HCT116 (cell line): ENCODE results near the gene ZBED5. TPM values are rescaled to one million over a fixed set of nuclear protein-coding genes. Genes with fewer than 3 reads are reported as not detected.

Source experiments
- ATAC-seq: fragments of 200-7000 bp; cut with Tn5 transposase; 2 replicates; pipeline ENCODE4 v1.9.1; 2020; ENCODE audit warnings: mild to moderate bottlenecking, moderate library complexity
- BruUV-seq: library from RNA; stranded (reverse); fragments of 400-500 nt; replicated peaks from 2 replicates; lab custom pipeline; 2021; lab: Mats Ljungman, UMichigan
- CTCF ChIA-PET: fragments of 300-600 bp; sonication (Branson Sonifier 250); formaldehyde crosslinking; loops from one replicate; lab custom pipeline; 2021; ENCODE audit warnings: antibody characterized with exemption; lab: Charles Lee
- POLR2A ChIA-PET: fragments of 300-600, 350-600 bp; sonication (Branson Sonifier 250); formaldehyde crosslinking; loops from one replicate; lab custom pipeline; 2021; ENCODE audit warnings: antibody characterized with exemption; lab: Charles Lee
- RAD21 ChIA-PET, 2 experiments: fragments of 300-600 bp; sonication (Branson Sonifier 250); formaldehyde crosslinking; loops; one replicate each; lab custom pipeline; 2023; ENCODE audit warnings: low total read pairs in 2 of 2; ENCODE audit not compliant: uncharacterized antibody in 2 of 2, unreplicated experiment in 2 of 2, low non-redundant PET in 1 of 2; lab: Charles Lee
- DNase-seq: peaks from one replicate; pipeline ENCODE4 v3.0.0-alpha.2; 2010; ENCODE audit warnings: low read depth, low spot score
- H2AFZ ChIP-seq: fragments of 200-600 bp; shearing (Covaris generic), sonication (generic); 2 replicates; pipeline ENCODE4 v1.6.1; 2017; ENCODE audit warnings: low read depth, mixed run types, mixed read lengths, antibody characterized with exemption, low read length; ENCODE audit not compliant: poor library complexity, severe bottlenecking
- H3K27ac ChIP-seq: 2 replicates; pipeline ENCODE4 v1.5.1; 2012; ENCODE audit warnings: low read depth, low read length
- H3K27me3 ChIP-seq: fragments of 200-600 bp; sonication (generic); 2 replicates; pipeline ENCODE4 v1.6.1; 2016; ENCODE audit warnings: mixed run types, low read length, mixed read lengths; ENCODE audit not compliant: insufficient read depth
- H3K36me3 ChIP-seq, 2 experiments: fragments of 200-500 bp in 1 of 2; fragments of 200-600 bp in 1 of 2; sonication (Bioruptor generic) in 1 of 2; sonication (generic) in 1 of 2; 2 replicates each; pipeline versions ENCODE4 v1.5.1 to v1.6.1; 2014 to 2016; ENCODE audit warnings: low read length in 2 of 2, inconsistent platforms in 1 of 2, mixed read lengths in 1 of 2, mixed run types in 1 of 2; ENCODE audit not compliant: insufficient read depth in 2 of 2, control insufficient read depth in 1 of 2
- H3K4me1 ChIP-seq, 2 experiments: fragments of 200-600 bp in 1 of 2; sonication (generic) in 1 of 2; 2 replicates each; pipeline versions ENCODE4 v1.5.1 to v1.6.1; 2012 to 2017; ENCODE audit warnings: low read length in 2 of 2, inconsistent platforms in 1 of 2, mild to moderate bottlenecking in 1 of 2, mixed read lengths in 1 of 2, mixed run types in 1 of 2, moderate library complexity in 1 of 2; ENCODE audit not compliant: insufficient read depth in 2 of 2, control insufficient read depth in 1 of 2
- H3K4me2 ChIP-seq: fragments of 200-600 bp; sonication (generic); 2 replicates; pipeline ENCODE4 v1.6.1; 2017; ENCODE audit warnings: mixed run types, low read length, mixed read lengths
- H3K4me3 ChIP-seq, 2 experiments: fragments of 200-600 bp in 1 of 2; sonication (generic) in 1 of 2; replicated peaks in 1 of 2; 2 replicates each; pipeline ENCODE4 v1.5.1; 2011 to 2016; ENCODE audit warnings: low read length in 2 of 2, control low read depth in 1 of 2, low read depth in 1 of 2, mild to moderate bottlenecking in 1 of 2, mixed read lengths in 1 of 2, mixed run types in 1 of 2
- H3K79me2 ChIP-seq: fragments of 200-600 bp; sonication (generic); 2 replicates; pipeline ENCODE4 v1.6.1; 2017; ENCODE audit warnings: mild to moderate bottlenecking, mixed run types, low read length, moderate library complexity, mixed read lengths; ENCODE audit not compliant: insufficient read depth
- H3K9ac ChIP-seq: fragments of 200-600 bp; sonication (generic); 2 replicates; pipeline ENCODE4 v1.6.1; 2016; ENCODE audit warnings: low read length, mixed read lengths
- H3K9me2 ChIP-seq: fragments of 200-600 bp; sonication (generic), shearing (Covaris generic); 2 replicates; pipeline ENCODE4 v1.6.1; 2017; ENCODE audit warnings: mixed run types, mild to moderate bottlenecking, moderate library complexity; ENCODE audit not compliant: insufficient read depth
- H3K9me3 ChIP-seq, 2 experiments: fragments of 200-500 bp in 1 of 2; fragments of 200-600 bp in 1 of 2; sonication (Bioruptor generic) in 1 of 2; sonication (generic) in 1 of 2; 2 replicates each; pipeline ENCODE4 v1.6.1; 2014 to 2017; ENCODE audit warnings: low read length in 2 of 2, mixed read lengths in 2 of 2, inconsistent platforms in 1 of 2, low read depth in 1 of 2, mild to moderate bottlenecking in 1 of 2, mixed run types in 1 of 2, moderate library complexity in 1 of 2; ENCODE audit not compliant: control insufficient read depth in 1 of 2, insufficient read depth in 1 of 2
- H4K20me1 ChIP-seq: fragments of 200-600 bp; sonication (generic), shearing (Covaris generic); 2 replicates; pipeline ENCODE4 v1.6.1; 2017; ENCODE audit warnings: mixed run types, mild to moderate bottlenecking, moderate library complexity; ENCODE audit not compliant: insufficient read depth
- CEBPB ChIP-seq: IDR thresholded peaks from 2 replicates; pipeline ENCODE4 v1.6.1; 2012; ENCODE audit warnings: low read depth
- EZH2phosphoT487 ChIP-seq: fragments of 200-600 bp; IDR thresholded peaks from 2 replicates; pipeline ENCODE4 v1.6.1; 2018; ENCODE audit warnings: antibody characterized with exemption, borderline replicate concordance
- RAD21 ChIP-seq: IDR thresholded peaks from 2 replicates; pipeline ENCODE4 v1.6.1; 2012; ENCODE audit warnings: low read depth, mild to moderate bottlenecking
- SP1 ChIP-seq: IDR thresholded peaks from 2 replicates; pipeline ENCODE4 v1.6.1; 2012; ENCODE audit warnings: low read depth
- ZFX ChIP-seq: fragments of 450-650 bp; IDR thresholded peaks from 2 replicates; pipeline ENCODE4 v1.6.1; 2017
- intact Hi-C: fragments of 100-400 bp; cut with micrococcal nuclease; formaldehyde crosslinking; loops from 2 replicates; pipeline ENCODE4 v1.10.0; 2022
- total RNA-seq: library from RNA; stranded (reverse); gene quantifications from one replicate; pipeline ENCODE4 v1.2.1, GENCODE V29; 2021; ENCODE audit not compliant: unreplicated experiment
- TF ChIP-seq, protein P1 (sequence below): IDR thresholded peaks from 2 replicates; pipeline ENCODE4 v1.6.1; 2012
- TF ChIP-seq, protein P2 (sequence below), 3 experiments: fragments of 200-600 bp in 1 of 3; sonication (generic) in 1 of 3; IDR thresholded peaks in 2 of 3; conservative IDR thresholded peaks in 1 of 3; 2 replicates each; pipeline ENCODE4 v1.5.1; 2012 to 2017; ENCODE audit warnings: low read depth in 2 of 3, low read length in 2 of 3, antibody characterized with exemption in 1 of 3, borderline replicate concordance in 1 of 3, control low read depth in 1 of 3, mild to moderate bottlenecking in 1 of 3, mixed read lengths in 1 of 3, mixed run types in 1 of 3, moderate library complexity in 1 of 3; ENCODE audit not compliant: insufficient read depth in 1 of 3

Gene ZBED5
- total RNA-seq, 1 experiment from 2014 or later, result 26.8 TPM

DNA sequence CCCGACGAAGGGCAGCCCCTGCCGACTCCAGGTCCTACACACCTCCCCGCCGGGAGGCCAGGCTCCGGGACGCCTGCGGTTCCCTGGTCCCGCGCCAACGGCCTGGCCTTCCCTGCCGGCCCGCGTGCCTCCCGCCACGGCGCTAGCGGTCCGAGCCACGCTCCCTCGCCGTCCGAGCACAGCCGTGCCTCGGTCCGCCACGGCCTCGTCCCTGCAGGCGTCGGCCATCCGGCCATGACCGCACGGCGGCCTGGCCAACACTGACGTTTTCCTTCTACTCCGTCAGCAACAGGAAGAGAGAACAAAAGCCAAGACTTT, 49.7 kb downstream of the ZBED5 start:
- Histone ChIP-seq H3K4me3 (peak overlapping the region; percentile 89 to 97), H3K9ac (peak overlapping the region; percentile 98), H3K27ac (peak overlapping the region; percentile 100), H3K9me2 (no peaks in the 10 kb centered on the region), H3K9me3 (no peaks in the 10 kb centered on the region), H3K4me2 (peak overlapping the region; percentile 99), H3K36me3 (peaks cover 35 to 44% of the 10 kb centered on the region in 2 experiments), H4K20me1 (no peaks in the 10 kb centered on the region), H3K27me3 (no peaks in the 10 kb centered on the region), H3K4me1 (peaks cover 10 to 24% of the 10 kb centered on the region in 2 experiments), H3K79me2 (peaks cover 54% of the 10 kb centered on the region), H2AFZ (no peak overlapping the region)
- POLR2A ChIA-PET, result interaction anchor here (1.0 to 2.4 kb wide), 26 partner anchors 8 to 1365 kb away, joined by 3 to 48 read pairs (median 6); partner anchors contain the start of genes CTR9 and ZBED5
- no peak for DNase-seq
- peak; percentile 4 for ATAC-seq
- TF ChIP-seq ZFX, result peak; percentile 65
- no peak for TF ChIP-seq EZH2phosphoT487
- CTCF ChIA-PET, result interaction anchor here (1.5 to 2.2 kb wide), 3 partner anchors 16 to 126 kb away, joined by 5 to 15 read pairs (median 15); partner anchors contain the start of gene ZBED5
- RAD21 ChIA-PET, result no interaction called here
- intact Hi-C loops, result loop anchor here (1.0 to 5.0 kb wide), 3 partner anchors 50 to 124 kb away; partner anchors contain the start of gene ZBED5
- no TSS peak for BruUV-seq

DNA sequence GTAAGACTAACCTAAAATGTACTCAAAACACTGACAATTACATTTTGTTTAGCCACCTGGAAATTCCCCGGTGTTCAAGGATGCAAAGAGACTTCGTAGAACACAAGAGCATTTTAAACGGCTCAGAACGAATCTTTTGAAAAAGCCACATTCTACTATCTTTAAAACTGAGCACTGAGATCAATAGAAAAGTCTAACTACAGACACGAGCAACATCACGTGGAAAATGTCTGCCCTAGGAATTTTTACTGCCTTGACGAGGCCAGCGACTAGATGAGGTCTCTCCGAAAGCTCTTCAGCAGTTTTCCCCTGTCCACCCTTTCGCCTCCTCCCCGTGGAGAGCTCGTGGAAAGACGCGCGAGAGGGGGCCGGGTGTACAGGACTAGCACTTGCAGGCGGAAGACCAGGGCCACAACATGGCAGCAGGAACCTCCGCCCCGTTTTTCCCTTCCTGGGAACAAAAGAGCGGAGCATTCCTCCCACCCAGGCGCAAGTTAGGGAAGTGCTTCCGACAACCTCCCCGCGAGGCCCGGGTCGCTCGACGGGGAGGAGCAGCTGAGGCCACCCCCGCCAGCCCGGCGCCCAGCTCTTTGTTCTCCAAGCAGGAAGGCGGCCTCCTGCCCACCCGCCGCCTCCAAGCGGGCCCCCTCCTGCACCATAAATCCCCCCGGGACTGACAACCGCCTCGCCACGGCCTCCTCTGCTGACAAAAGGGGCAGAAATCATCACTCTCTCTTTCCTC, 50.2 kb downstream of the ZBED5 start:
- ChIA-PET POLR2A (interaction anchor here (2.0 kb wide), 2 partner anchors 51 to 56 kb away, joined by 7 to 22 read pairs; partner anchors contain the start of genes CTR9 and ZBED5), CTCF (no interaction called here), RAD21 (no interaction called here)
- H3K9me2 ChIP-seq, result no peaks in the 10 kb centered on the region
- H2AFZ ChIP-seq, result no peak overlapping the region
- no peaks in the 10 kb centered on the region for H3K9me3 ChIP-seq
- H3K4me1 ChIP-seq, result peaks cover 10 to 24% of the 10 kb centered on the region in 2 experiments
- H3K79me2 ChIP-seq, result peaks cover 59% of the 10 kb centered on the region
- no peaks in the 10 kb centered on the region for H4K20me1 ChIP-seq
- peaks cover 41 to 49% of the 10 kb centered on the region in 2 experiments for H3K36me3 ChIP-seq
- intact Hi-C loops, result loop anchor here (1.0 to 5.0 kb wide), 3 partner anchors 51 to 125 kb away; partner anchors contain the start of gene ZBED5
- H3K9ac ChIP-seq, result peak overlapping the region; percentile 98
- H3K4me2 ChIP-seq, result peak overlapping the region; percentile 99
- no peaks in the 10 kb centered on the region for H3K27me3 ChIP-seq
- DNase-seq (no peak), ATAC-seq (no peak)
- H3K4me3 ChIP-seq, result peak overlapping the region; percentile 89 to 97
- BruUV-seq, result no TSS peak
- TF ChIP-seq, protein P1, sequence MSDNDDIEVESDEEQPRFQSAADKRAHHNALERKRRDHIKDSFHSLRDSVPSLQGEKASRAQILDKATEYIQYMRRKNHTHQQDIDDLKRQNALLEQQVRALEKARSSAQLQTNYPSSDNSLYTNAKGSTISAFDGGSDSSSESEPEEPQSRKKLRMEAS, result no peak
- TF ChIP-seq EZH2phosphoT487 (no peak), CEBPB (no peak), RAD21 (no peak), SP1 (no peak)
- TF ChIP-seq, protein P2, sequence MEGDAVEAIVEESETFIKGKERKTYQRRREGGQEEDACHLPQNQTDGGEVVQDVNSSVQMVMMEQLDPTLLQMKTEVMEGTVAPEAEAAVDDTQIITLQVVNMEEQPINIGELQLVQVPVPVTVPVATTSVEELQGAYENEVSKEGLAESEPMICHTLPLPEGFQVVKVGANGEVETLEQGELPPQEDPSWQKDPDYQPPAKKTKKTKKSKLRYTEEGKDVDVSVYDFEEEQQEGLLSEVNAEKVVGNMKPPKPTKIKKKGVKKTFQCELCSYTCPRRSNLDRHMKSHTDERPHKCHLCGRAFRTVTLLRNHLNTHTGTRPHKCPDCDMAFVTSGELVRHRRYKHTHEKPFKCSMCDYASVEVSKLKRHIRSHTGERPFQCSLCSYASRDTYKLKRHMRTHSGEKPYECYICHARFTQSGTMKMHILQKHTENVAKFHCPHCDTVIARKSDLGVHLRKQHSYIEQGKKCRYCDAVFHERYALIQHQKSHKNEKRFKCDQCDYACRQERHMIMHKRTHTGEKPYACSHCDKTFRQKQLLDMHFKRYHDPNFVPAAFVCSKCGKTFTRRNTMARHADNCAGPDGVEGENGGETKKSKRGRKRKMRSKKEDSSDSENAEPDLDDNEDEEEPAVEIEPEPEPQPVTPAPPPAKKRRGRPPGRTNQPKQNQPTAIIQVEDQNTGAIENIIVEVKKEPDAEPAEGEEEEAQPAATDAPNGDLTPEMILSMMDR (IDR thresholded peaks at IDR 0.05 in 2 of 3, conservative IDR thresholded peaks at IDR 0.05 in 1 of 3; ENCODE audit: borderline replicate concordance in 1 of 3, insufficient read depth in 1 of 3, low read depth in 2 of 3, low read length in 2 of 3), result no peak
- H3K27ac ChIP-seq, result peak overlapping the region; percentile 100
